Measurements from ENCODE around the gene KCNN1.
"Not testable (repeated sequence)": the region's sequence is repeated elsewhere in the genome, so short reads cannot be mapped to it uniquely, and the experiment has no call there.

Gene KCNN1

DNA sequence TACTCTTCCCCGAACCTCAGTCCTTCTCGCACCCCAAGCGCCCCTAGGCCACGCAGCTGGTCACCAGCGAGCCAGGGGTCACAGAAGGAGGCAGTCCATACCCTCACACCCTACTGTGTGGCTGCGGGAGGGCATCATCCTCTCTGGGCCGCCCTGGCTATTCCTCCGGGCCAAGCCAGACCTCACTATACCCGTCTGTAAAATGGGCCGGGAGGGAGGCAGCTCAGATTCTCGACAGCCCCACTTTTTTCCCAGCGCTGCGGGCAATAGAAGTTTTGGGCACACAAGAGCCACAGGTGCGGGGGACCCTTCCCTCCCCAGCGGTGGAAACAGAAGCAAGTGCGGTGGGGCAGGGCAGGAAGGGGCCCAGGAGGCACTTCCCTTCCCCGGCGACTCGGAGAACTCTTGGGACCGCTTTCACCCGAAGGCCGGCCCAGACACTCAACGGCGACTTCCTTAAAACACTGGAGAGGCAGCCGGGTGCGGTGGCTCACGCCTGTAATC is 35.5 kb downstream of the KCNN1 start:
- TF ChIP-seq, protein P1, sequence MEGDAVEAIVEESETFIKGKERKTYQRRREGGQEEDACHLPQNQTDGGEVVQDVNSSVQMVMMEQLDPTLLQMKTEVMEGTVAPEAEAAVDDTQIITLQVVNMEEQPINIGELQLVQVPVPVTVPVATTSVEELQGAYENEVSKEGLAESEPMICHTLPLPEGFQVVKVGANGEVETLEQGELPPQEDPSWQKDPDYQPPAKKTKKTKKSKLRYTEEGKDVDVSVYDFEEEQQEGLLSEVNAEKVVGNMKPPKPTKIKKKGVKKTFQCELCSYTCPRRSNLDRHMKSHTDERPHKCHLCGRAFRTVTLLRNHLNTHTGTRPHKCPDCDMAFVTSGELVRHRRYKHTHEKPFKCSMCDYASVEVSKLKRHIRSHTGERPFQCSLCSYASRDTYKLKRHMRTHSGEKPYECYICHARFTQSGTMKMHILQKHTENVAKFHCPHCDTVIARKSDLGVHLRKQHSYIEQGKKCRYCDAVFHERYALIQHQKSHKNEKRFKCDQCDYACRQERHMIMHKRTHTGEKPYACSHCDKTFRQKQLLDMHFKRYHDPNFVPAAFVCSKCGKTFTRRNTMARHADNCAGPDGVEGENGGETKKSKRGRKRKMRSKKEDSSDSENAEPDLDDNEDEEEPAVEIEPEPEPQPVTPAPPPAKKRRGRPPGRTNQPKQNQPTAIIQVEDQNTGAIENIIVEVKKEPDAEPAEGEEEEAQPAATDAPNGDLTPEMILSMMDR (conservative IDR thresholded peaks at IDR 0.05; ENCODE audit: low read length), result no peak
- no peak for TF ChIP-seq EZH2phosphoT487 (IDR thresholded peaks at IDR 0.05; ENCODE audit: borderline replicate concordance)
- Histone ChIP-seq H2AFZ (ENCODE audit: low read length) (no peak overlapping the region), H3K9me2 (replicated peaks; ENCODE audit: low read depth, low read length) (no peaks in the 10 kb centered on the region), H3F3A (ENCODE audit: low read depth) (no peaks in the 10 kb centered on the region), H3K9ac (ENCODE audit: low read depth, low read length, poor library complexity, severe bottlenecking) (peak overlapping the region; percentile 81), H3K79me2 (ENCODE audit: insufficient read depth, low read length) (peaks cover 15% of the 10 kb centered on the region), H3K9me3 (ENCODE audit: insufficient read depth, low read depth, low read length) (no peaks in the 10 kb centered on the region), H4K20me1 (ENCODE audit: insufficient read depth, low read length, poor library complexity, severe bottlenecking) (peaks cover 15% of the 10 kb centered on the region), H3K4me2 (ENCODE audit: low read depth, low read length, poor library complexity, severe bottlenecking) (peak overlapping the region; percentile 98), H3K4me1 (ENCODE audit: insufficient read depth, low read length, poor library complexity, severe bottlenecking) (peaks cover 18% of the 10 kb centered on the region), H3K4me3 (ENCODE audit: low read length, poor library complexity, severe bottlenecking) (peak overlapping the region; percentile 94), H3K27me3 (ENCODE audit: insufficient read depth, low read length, poor library complexity, severe bottlenecking) (no peaks in the 10 kb centered on the region), H3K36me3 (ENCODE audit: insufficient read depth, low read length) (no peaks in the 10 kb centered on the region)

- H3K79me2 ChIP-seq (ENCODE audit: insufficient read depth, low read length), result peaks cover 15% of the 10 kb centered on the region
- peaks cover 18% of the 10 kb centered on the region for H4K20me1 ChIP-seq (ENCODE audit: insufficient read depth, low read length, poor library complexity, severe bottlenecking)
- not testable (repeated sequence) for H3K9ac ChIP-seq (ENCODE audit: low read depth, low read length, poor library complexity, severe bottlenecking); H3K27me3 ChIP-seq (ENCODE audit: insufficient read depth, low read length, poor library complexity, severe bottlenecking); H3K4me3 ChIP-seq (ENCODE audit: low read length, poor library complexity, severe bottlenecking); H2AFZ ChIP-seq (ENCODE audit: low read length); H3K4me2 ChIP-seq (ENCODE audit: low read depth, low read length, poor library complexity, severe bottlenecking); H3K9me3 ChIP-seq (ENCODE audit: insufficient read depth, low read depth, low read length); H3F3A ChIP-seq (ENCODE audit: low read depth); H3K9me2 ChIP-seq (replicated peaks; ENCODE audit: low read depth, low read length)
- peaks cover 12% of the 10 kb centered on the region; the same call in 1 of the 2 replicates for H3K36me3 ChIP-seq (ENCODE audit: insufficient read depth, low read length)
- peaks cover 20% of the 10 kb centered on the region for H3K4me1 ChIP-seq (ENCODE audit: insufficient read depth, low read length, poor library complexity, severe bottlenecking)
Measured at GRCh38 chr19:18005750-18006149, 38.8 kb downstream of the KCNN1 start.

DNA sequence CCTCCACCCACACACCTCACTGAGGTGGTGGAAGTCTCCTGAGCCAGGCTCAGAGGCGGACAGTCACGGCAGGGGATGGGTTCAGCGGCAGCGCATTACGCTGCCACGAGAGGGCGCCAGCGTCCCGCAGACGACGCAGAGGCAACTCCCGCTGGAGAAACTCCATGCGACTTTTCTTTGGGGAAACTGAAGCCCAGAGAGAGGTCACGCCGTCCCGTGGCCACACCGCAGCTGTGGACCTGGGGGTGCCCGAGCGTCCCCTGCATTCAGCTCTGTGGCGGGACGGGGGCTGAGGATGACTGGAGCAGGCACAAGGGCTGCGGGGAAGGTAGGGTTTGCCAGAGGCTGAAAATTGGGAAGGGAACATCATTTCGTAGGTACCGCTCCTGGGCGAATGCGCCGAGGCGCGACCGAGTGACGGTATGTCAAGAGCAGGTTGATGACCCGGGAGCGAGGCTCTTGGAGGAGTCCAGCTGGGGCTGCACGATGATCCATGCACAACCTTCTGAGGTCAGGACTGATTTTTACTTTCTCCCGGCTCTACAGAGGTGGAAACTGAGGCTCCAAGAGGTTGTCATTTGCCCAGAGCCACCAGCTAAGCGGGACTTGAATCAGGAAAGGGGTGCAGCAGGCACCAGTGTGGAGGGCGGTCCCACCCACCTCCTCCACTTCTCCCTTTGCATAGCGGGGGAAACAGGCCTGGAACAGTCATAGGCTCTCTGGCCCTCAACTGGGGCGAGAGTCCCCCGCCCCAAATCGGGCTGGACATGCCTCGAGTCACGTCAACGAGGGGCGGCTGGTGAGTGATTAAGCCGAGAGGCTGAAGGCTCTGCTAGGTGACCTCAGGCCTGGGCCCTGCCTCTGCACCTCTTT is 40.4 kb downstream of the KCNN1 start:
- Histone ChIP-seq H3K4me1 (ENCODE audit: insufficient read depth, low read length, poor library complexity, severe bottlenecking) (peaks cover 11% of the 10 kb centered on the region), H3K4me2 (ENCODE audit: low read depth, low read length, poor library complexity, severe bottlenecking) (peak overlapping the region; percentile 92), H3F3A (ENCODE audit: low read depth) (no peaks in the 10 kb centered on the region), H3K9me3 (ENCODE audit: insufficient read depth, low read depth, low read length) (no peaks in the 10 kb centered on the region), H3K4me3 (ENCODE audit: low read length, poor library complexity, severe bottlenecking) (peak overlapping the region; percentile 69), H3K9ac (ENCODE audit: low read depth, low read length, poor library complexity, severe bottlenecking) (peak overlapping the region; percentile 17), H3K27me3 (ENCODE audit: insufficient read depth, low read length, poor library complexity, severe bottlenecking) (no peaks in the 10 kb centered on the region), H3K79me2 (ENCODE audit: insufficient read depth, low read length) (peaks cover 4% of the 10 kb centered on the region; the same call in 1 of the 2 replicates), H3K36me3 (ENCODE audit: insufficient read depth, low read length) (peaks cover 21% of the 10 kb centered on the region; the same call in 1 of the 2 replicates), H4K20me1 (ENCODE audit: insufficient read depth, low read length, poor library complexity, severe bottlenecking) (peaks cover 10% of the 10 kb centered on the region), H3K9me2 (replicated peaks; ENCODE audit: low read depth, low read length) (no peaks in the 10 kb centered on the region), H2AFZ (ENCODE audit: low read length) (no peak overlapping the region)
- TF ChIP-seq, protein P1 (conservative IDR thresholded peaks at IDR 0.05; ENCODE audit: low read length), result peak; percentile 96
- no peak for TF ChIP-seq EZH2phosphoT487 (IDR thresholded peaks at IDR 0.05; ENCODE audit: borderline replicate concordance)

Measured in Loucy (cell line).